ENCODE data around the gene EPAS1. TPM values are rescaled to one million over a fixed set of nuclear protein-coding genes. Genes with fewer than 3 reads are reported as not detected.
A peak's percentile ranks its signal among the peaks of the same experiment; 100 is the strongest.

The EPAS1 gene
- total RNA-seq, 4 donors from 2014 or later = 126 to 249 (median 148) TPM

GRCh38 chr2:46314065-46314835 lies 17.0 kb downstream of the EPAS1 start:
- intact Hi-C loops (cut with DNase I; ENCODE audit: low total_unique reads) = no loop called here
- WGBS, 2 donors = 64 to 77% methylated on average over 11 of the region's 11 CpGs
- TF ChIP-seq POLR2A (IDR thresholded peaks at IDR 0.05) (no peak), CTCF (IDR thresholded peaks at IDR 0.05) (no peak)
- DNase-seq (ENCODE audit: low spot score in 2 of 2) = peak in 1 of 2 donors; percentile 54
- no peak overlapping the region for H3K4me3 ChIP-seq (ENCODE audit: low read depth, poor library complexity, severe bottlenecking)

- WGBS, 2 donors = 22 to 26% methylated on average over 9 to 11 of the region's 11 CpGs
- no peak overlapping the region for H3K4me3 ChIP-seq (ENCODE audit: low read depth, poor library complexity, severe bottlenecking)
- TF ChIP-seq POLR2A (IDR thresholded peaks at IDR 0.05) = no peak
- TF ChIP-seq CTCF (IDR thresholded peaks at IDR 0.05) = peak in 1 of 3 donors; percentile 78
- intact Hi-C loops (cut with DNase I; ENCODE audit: low total_unique reads) = no loop called here
- peak; percentile 81 to 97 for DNase-seq (ENCODE audit: low spot score in 2 of 2)
Measured at GRCh38 chr2:46315103-46315890, 18.1 kb downstream of the EPAS1 start.

- no peak for TF ChIP-seq CTCF (IDR thresholded peaks at IDR 0.05)
- TF ChIP-seq POLR2A (IDR thresholded peaks at IDR 0.05) = no peak
- no peak for DNase-seq (ENCODE audit: low spot score in 2 of 2)
- intact Hi-C loops (cut with DNase I; ENCODE audit: low total_unique reads) = no loop called here
- 81 to 91% methylated on average over 3 of the region's 3 CpGs for WGBS, 2 donors
- no peak overlapping the region for H3K4me3 ChIP-seq (ENCODE audit: low read depth, poor library complexity, severe bottlenecking)
Measured at GRCh38 chr2:46317094-46317486, 19.9 kb downstream of the EPAS1 start.

GRCh38 chr2:46318579-46319460 lies 21.6 kb downstream of the EPAS1 start:
- no peak for DNase-seq (ENCODE audit: low spot score in 2 of 2)
- no peak for TF ChIP-seq POLR2A (IDR thresholded peaks at IDR 0.05)
- H3K4me3 ChIP-seq (ENCODE audit: low read depth, poor library complexity, severe bottlenecking) = no peak overlapping the region
- 76 to 80% methylated on average over 3 of the region's 3 CpGs for WGBS, 2 donors
- intact Hi-C loops (cut with DNase I; ENCODE audit: low total_unique reads) = no loop called here

GRCh38 chr2:46319711-46320110 lies 22.5 kb downstream of the EPAS1 start:
- intact Hi-C loops (cut with DNase I; ENCODE audit: low total_unique reads) = no loop called here
- 46 to 50% methylated on average over 5 of the region's 5 CpGs for WGBS, 2 donors

More at GRCh38 chr2:46319711-46320110, 22.5 kb downstream of the EPAS1 start:
- no peak overlapping the region for H3K4me3 ChIP-seq (ENCODE audit: low read depth, poor library complexity, severe bottlenecking)
- no peak for DNase-seq (ENCODE audit: low spot score in 2 of 2)
- TF ChIP-seq POLR2A (IDR thresholded peaks at IDR 0.05) (no peak), CTCF (IDR thresholded peaks at IDR 0.05) (no peak)
